ENCODE measurements around the gene SLC38A9. TPM values are rescaled to one million over a fixed set of nuclear protein-coding genes. Genes with fewer than 3 reads are reported as not detected.

Gene SLC38A9
- total and polyA plus RNA-seq, 2 of the 8 experiments (the other 6 are each of a cell fraction or from before 2014, with no cell fraction given), result 29.2 to 43.7 TPM

DNA sequence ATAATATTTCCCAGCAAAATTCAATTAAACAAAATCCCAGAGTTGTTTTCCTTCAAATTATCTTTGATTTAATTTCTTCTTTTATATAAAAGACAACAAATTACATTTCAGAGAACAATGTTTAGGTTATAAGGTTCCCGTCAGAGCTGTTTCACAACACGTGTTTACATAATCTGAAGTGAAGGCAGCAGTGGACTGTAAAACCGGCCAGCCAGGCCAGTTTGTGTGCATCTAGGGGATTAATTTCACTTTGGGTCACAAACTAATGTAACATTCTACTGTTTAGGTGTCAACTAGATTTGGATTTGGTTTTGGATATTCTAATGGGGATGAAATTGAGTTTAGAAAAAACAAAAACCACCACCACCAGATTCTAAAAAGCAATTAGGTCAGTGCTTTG, 90.9 kb downstream of the SLC38A9 start:
- H3K4me2 ChIP-seq (ENCODE audit: insufficient read depth in 1 of 2, low read depth in 2 of 2, low read length in 2 of 2), result no peak overlapping the region
- no peak overlapping the region for H2BK12ac ChIP-seq (ENCODE audit: low read depth, low read length)
- no peak overlapping the region for H2BK20ac ChIP-seq (ENCODE audit: low read length)
- H3K23ac ChIP-seq (ENCODE audit: insufficient read length), result no peak overlapping the region
- no peaks in the 10 kb centered on the region for H4K20me1 ChIP-seq (replicated peaks in 1 of 2; ENCODE audit: control insufficient read depth in 1 of 2, insufficient read depth in 2 of 2, low read length in 2 of 2)
- H4K5ac ChIP-seq (ENCODE audit: insufficient read length, low read depth, low read length), result no peak overlapping the region
- H3K27me3 ChIP-seq (replicated peaks in 1 of 4; ENCODE audit: control insufficient read depth in 3 of 4, extremely low read depth in 1 of 4, insufficient read depth in 3 of 4, low read length in 3 of 4), result no peaks in the 10 kb centered on the region
- no peak overlapping the region for H3K4me3 ChIP-seq (ENCODE audit: extremely low read depth in 1 of 4, insufficient read depth in 2 of 4, low read depth in 3 of 4, low read length in 4 of 4)
- DNase-seq (ENCODE audit: low read depth in 1 of 2, low spot score in 2 of 2) (no peak), FAIRE-seq (no peak)
- H3K23me2 ChIP-seq (ENCODE audit: low read depth, low read length), result no peaks in the 10 kb centered on the region
- H2BK5ac ChIP-seq (ENCODE audit: low read depth, low read length), result no peak overlapping the region
- no peaks in the 10 kb centered on the region for H3K9me3 ChIP-seq (ENCODE audit: insufficient read depth in 2 of 2, low read depth in 1 of 2, low read length in 1 of 2)
- H3K4me1 ChIP-seq (replicated peaks in 1 of 4; ENCODE audit: control insufficient read depth in 3 of 4, insufficient read depth in 4 of 4, low read length in 3 of 4), result peaks cover 4 to 13% (median 9%) of the 10 kb centered on the region in 4 experiments; a peak in 6 of 7 replicates
- H3K79me2 ChIP-seq (ENCODE audit: control insufficient read depth in 1 of 2, insufficient read depth in 2 of 2, low read length in 2 of 2), result no peaks in the 10 kb centered on the region
- no peak overlapping the region for H3K9ac ChIP-seq (replicated peaks in 1 of 4; ENCODE audit: extremely low read depth in 1 of 4, low read depth in 3 of 4, low read length in 3 of 4)
- POLR2A ChIA-PET (ENCODE audit: partially characterized antibody), result interaction anchor here (0.7 kb wide), 1 partner anchor 79 kb away, joined by 3 read pairs; no protein-coding TSS in a partner anchor
- 96% methylated on average over 3 of the region's 3 CpGs; no CpG with 5 or more reads in 1 of the 2 experiments for WGBS, 2 experiments (ENCODE audit: extremely low coverage in 1 of 2, insufficient coverage in 1 of 2, insufficient read length in 1 of 2, insufficient replicate concordance in 2 of 2, low coverage in 1 of 2, low lambda C conversion rate in 2 of 2, missing lambda C conversion rate in 1 of 2)
- H2AK5ac ChIP-seq (ENCODE audit: low read depth, low read length), result no peak overlapping the region
- H2AFZ ChIP-seq (ENCODE audit: low read length), result no peak overlapping the region
- H3K79me1 ChIP-seq (ENCODE audit: low read depth, low read length), result no peaks in the 10 kb centered on the region
- TF ChIP-seq HDAC6 (IDR thresholded peaks at IDR 0.05; ENCODE audit: low read depth, low read length) (no peak), GTF2F1 (IDR thresholded peaks at IDR 0.05; ENCODE audit: borderline replicate concordance, low read depth, low read length) (no peak), CBX5 (IDR thresholded peaks at IDR 0.05; ENCODE audit: low read depth, low read length) (no peak), ZNF274 (IDR thresholded peaks at IDR 0.05; ENCODE audit: borderline replicate concordance, extremely low read depth, low read length) (no peak), GABPA (IDR thresholded peaks at IDR 0.05; ENCODE audit: borderline replicate concordance, insufficient read depth, low read length) (no peak), TAF1 (IDR thresholded peaks at IDR 0.05; ENCODE audit: low read depth, low read length) (no peak)
- TF ChIP-seq, protein P1, sequence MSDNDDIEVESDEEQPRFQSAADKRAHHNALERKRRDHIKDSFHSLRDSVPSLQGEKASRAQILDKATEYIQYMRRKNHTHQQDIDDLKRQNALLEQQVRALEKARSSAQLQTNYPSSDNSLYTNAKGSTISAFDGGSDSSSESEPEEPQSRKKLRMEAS (IDR thresholded peaks at IDR 0.05), result no peak
- H3K18ac ChIP-seq (ENCODE audit: extremely low read depth, low read length), result no peak overlapping the region
- CTCF ChIA-PET (ENCODE audit: partially characterized antibody), result no interaction called here
- H3K4ac ChIP-seq (replicated peaks; ENCODE audit: insufficient read length, low read depth, low read length), result no peak overlapping the region
- no peak overlapping the region for H4K8ac ChIP-seq (ENCODE audit: extremely low read depth, insufficient read depth, low read length)
- no peak overlapping the region for H2BK15ac ChIP-seq (ENCODE audit: low read length)
- no peaks in the 10 kb centered on the region for H3K36me3 ChIP-seq (ENCODE audit: control insufficient read depth in 2 of 4, insufficient read depth in 4 of 4, low read length in 3 of 4)
- H3K56ac ChIP-seq (replicated peaks; ENCODE audit: insufficient read length, low read depth, low read length), result no peak overlapping the region
- no peak overlapping the region for H4K91ac ChIP-seq (replicated peaks; ENCODE audit: insufficient read length, low read length)
- H3K14ac ChIP-seq (ENCODE audit: insufficient read length), result no peak overlapping the region
- no peak overlapping the region for H2BK120ac ChIP-seq (replicated peaks; ENCODE audit: low read depth, low read length)
- no peak overlapping the region for H3K27ac ChIP-seq (ENCODE audit: low read depth, low read length)

All from H1 (cell line).